HEK293T (cell line): ENCODE results near the gene RBCK1.
"Not testable (repeated sequence)": the region's sequence is repeated elsewhere in the genome, so short reads cannot be mapped to it uniquely, and the experiment has no call there.

ENCODE experiments used
- CTCF ChIA-PET: fragments of 350-600 bp; formaldehyde crosslinking; extraction: SDS; loops from one replicate; lab custom pipeline; 2021; ENCODE audit warnings: antibody characterized with exemption, inconsistent platforms; lab: Yijun Ruan, JAX
- POLR2A ChIA-PET: fragments of 350-600 bp; formaldehyde crosslinking; extraction: SDS; loops from one replicate; lab custom pipeline; 2020; ENCODE audit warnings: antibody characterized with exemption, inconsistent platforms; lab: Yijun Ruan, JAX
- DNase-seq: peaks from one replicate; pipeline ENCODE4 v3.0.0; 2012; ENCODE audit warnings: mixed read lengths; ENCODE audit errors: extremely low spot score
- ARNT ChIP-seq: fragments of 450-650 bp; IDR thresholded peaks from 2 replicates; pipeline ENCODE4 v1.6.1; 2017; ENCODE audit warnings: mild to moderate bottlenecking
- BHLHE40 ChIP-seq: fragments of 450-650 bp; IDR thresholded peaks from 2 replicates; pipeline ENCODE4 v1.6.1; 2016; ENCODE audit warnings: mild to moderate bottlenecking, moderate library complexity, borderline replicate concordance
- CTBP1 ChIP-seq: fragments of 450-650 bp; IDR thresholded peaks from 2 replicates; pipeline ENCODE4 v1.6.1; 2016; ENCODE audit warnings: borderline replicate concordance
- ELF4 ChIP-seq: fragments of 450-650 bp; IDR thresholded peaks from 2 replicates; pipeline ENCODE4 v1.6.1; 2017; ENCODE audit warnings: antibody characterized with exemption
- FOXA1 ChIP-seq: fragments of 450-650 bp; IDR thresholded peaks from 2 replicates; pipeline ENCODE4 v1.6.1; 2016; ENCODE audit warnings: mild to moderate bottlenecking
- FOXK2 ChIP-seq: fragments of 450-650 bp; IDR thresholded peaks from 2 replicates; pipeline ENCODE4 v1.6.1; 2016; ENCODE audit warnings: mild to moderate bottlenecking
- FOXM1 ChIP-seq: fragments of 450-650 bp; IDR thresholded peaks from 2 replicates; pipeline ENCODE4 v1.6.1; 2017; ENCODE audit warnings: mild to moderate bottlenecking, borderline replicate concordance
- HDGF ChIP-seq: fragments of 450-650 bp; IDR thresholded peaks from 2 replicates; pipeline ENCODE4 v1.6.1; 2017; ENCODE audit warnings: antibody characterized with exemption, borderline replicate concordance
- L3MBTL2 ChIP-seq: fragments of 450-650 bp; conservative IDR thresholded peaks from 2 replicates; pipeline ENCODE4 v1.6.1; 2016; ENCODE audit warnings: mild to moderate bottlenecking
- LEF1 ChIP-seq: fragments of 450-650 bp; IDR thresholded peaks from 2 replicates; pipeline ENCODE4 v1.6.1; 2017; ENCODE audit warnings: mild to moderate bottlenecking, borderline replicate concordance
- NFRKB ChIP-seq: fragments of 450-650 bp; IDR thresholded peaks from 2 replicates; pipeline ENCODE4 v1.6.1; 2016; ENCODE audit warnings: mild to moderate bottlenecking, moderate library complexity
- SP1 ChIP-seq: fragments of 450-650 bp; IDR thresholded peaks from 2 replicates; pipeline ENCODE4 v1.6.1; 2017
- SUZ12 ChIP-seq: fragments of 450-650 bp; IDR thresholded peaks from 2 replicates; pipeline ENCODE4 v1.6.1; 2016; ENCODE audit warnings: mild to moderate bottlenecking
- TARDBP ChIP-seq: fragments of 450-650 bp; IDR thresholded peaks from 2 replicates; pipeline ENCODE4 v1.6.1; 2016
- ZNF384 ChIP-seq: fragments of 450-650 bp; IDR thresholded peaks from 2 replicates; pipeline ENCODE4 v1.6.1; 2016
- TF ChIP-seq, protein P1 (sequence below): fragments of 450-650 bp; IDR thresholded peaks from 2 replicates; pipeline ENCODE4 v1.6.1; 2016

RBCK1 gene

DNA sequence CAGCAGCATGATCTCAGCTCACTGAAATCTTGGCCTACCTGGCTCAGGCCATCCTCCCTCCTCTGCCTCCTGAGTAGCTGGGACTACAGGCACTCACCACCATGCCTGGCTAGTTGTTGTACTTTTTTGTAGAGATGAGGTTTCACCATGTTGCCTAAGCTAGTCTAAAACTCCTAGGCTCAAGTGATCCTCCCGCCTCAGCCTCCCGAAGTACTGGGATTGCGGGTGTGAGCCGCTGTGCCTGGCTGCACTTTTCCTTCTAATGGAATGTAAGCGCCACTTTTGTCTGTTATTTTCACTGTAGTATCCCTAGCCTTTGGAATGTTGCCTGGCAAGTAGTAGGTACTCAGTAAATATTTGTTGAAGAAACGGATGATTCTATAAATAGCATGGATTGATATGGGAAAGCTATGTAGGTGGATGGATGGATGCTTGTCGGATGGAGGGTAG, 37.9 kb upstream of the RBCK1 start:
- ChIA-PET POLR2A (interaction anchor here (0.7 to 4.0 kb wide), 5 partner anchors 8 to 37 kb away, joined by 3 to 15 read pairs (median 4); partner anchors contain the start of gene NRSN2), CTCF (no interaction called here)
- no peak for DNase-seq
- TF ChIP-seq FOXK2: no peak
- no peak for TF ChIP-seq TARDBP
- no peak for TF ChIP-seq CTBP1
- no peak for TF ChIP-seq ELF4
- TF ChIP-seq SP1: no peak
- TF ChIP-seq FOXM1: no peak
- no peak for TF ChIP-seq HDGF

DNA sequence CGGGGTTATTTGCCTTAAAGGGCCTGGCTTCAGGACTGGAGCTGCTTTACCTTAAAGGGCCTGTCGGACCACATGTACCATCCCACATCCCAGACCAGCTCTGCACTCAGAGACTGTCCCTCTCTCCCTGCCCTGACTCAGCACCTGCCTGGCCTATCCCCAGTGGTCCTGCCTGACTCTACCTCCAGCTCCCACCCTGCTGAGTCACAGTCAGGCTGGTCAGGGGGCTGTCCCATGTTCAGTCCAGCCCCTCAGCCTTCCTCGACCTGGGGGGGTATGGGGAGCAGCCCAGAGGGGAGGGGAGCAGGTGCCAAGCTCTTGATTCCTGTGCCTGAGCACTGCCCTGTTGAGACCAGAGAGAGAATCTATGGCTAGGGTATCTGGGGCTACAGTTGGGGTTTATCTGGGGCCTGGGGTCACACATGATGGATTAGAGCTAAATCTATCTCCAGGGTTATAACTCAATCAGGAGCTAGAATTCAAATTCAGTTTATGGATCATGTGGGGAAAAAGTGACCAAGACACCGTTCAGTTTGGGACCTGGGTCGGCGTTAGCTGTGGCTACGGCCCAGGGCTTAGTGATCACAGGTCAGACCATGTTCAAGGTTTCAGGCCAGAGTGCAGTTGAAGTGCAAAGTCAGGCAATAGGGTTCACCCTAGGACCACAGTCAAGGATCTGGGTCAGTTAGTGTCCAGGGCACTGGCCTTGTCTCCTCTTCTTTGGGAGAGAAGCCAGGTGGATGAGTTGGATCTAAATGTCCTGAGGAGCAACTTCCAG, 36.9 kb upstream of the RBCK1 start:
- CTCF ChIA-PET: interaction anchor here (0.6 kb wide), 1 partner anchor 9 kb away, joined by 3 read pairs; no protein-coding TSS in a partner anchor
- no peak for DNase-seq
- no peak for TF ChIP-seq SP1
- TF ChIP-seq HDGF: no peak
- TF ChIP-seq LEF1: no peak
- TF ChIP-seq FOXM1: no peak
- no peak for TF ChIP-seq CTBP1
- no peak for TF ChIP-seq SUZ12
- no peak for TF ChIP-seq L3MBTL2
- no peak for TF ChIP-seq NFRKB
- TF ChIP-seq ARNT: no peak
- TF ChIP-seq TARDBP: no peak
- TF ChIP-seq, protein P1, sequence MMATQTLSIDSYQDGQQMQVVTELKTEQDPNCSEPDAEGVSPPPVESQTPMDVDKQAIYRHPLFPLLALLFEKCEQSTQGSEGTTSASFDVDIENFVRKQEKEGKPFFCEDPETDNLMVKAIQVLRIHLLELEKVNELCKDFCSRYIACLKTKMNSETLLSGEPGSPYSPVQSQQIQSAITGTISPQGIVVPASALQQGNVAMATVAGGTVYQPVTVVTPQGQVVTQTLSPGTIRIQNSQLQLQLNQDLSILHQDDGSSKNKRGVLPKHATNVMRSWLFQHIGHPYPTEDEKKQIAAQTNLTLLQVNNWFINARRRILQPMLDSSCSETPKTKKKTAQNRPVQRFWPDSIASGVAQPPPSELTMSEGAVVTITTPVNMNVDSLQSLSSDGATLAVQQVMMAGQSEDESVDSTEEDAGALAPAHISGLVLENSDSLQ: no peak
- no peak for TF ChIP-seq FOXA1
- no peak for TF ChIP-seq BHLHE40
- TF ChIP-seq ELF4: no peak
- no peak for TF ChIP-seq ZNF384
- TF ChIP-seq FOXK2: no peak
- POLR2A ChIA-PET: interaction anchor here (0.9 to 4.0 kb wide), 6 partner anchors 9 to 36 kb away, joined by 3 to 15 read pairs (median 4); partner anchors contain the start of genes NRSN2 and TRIB3

DNA sequence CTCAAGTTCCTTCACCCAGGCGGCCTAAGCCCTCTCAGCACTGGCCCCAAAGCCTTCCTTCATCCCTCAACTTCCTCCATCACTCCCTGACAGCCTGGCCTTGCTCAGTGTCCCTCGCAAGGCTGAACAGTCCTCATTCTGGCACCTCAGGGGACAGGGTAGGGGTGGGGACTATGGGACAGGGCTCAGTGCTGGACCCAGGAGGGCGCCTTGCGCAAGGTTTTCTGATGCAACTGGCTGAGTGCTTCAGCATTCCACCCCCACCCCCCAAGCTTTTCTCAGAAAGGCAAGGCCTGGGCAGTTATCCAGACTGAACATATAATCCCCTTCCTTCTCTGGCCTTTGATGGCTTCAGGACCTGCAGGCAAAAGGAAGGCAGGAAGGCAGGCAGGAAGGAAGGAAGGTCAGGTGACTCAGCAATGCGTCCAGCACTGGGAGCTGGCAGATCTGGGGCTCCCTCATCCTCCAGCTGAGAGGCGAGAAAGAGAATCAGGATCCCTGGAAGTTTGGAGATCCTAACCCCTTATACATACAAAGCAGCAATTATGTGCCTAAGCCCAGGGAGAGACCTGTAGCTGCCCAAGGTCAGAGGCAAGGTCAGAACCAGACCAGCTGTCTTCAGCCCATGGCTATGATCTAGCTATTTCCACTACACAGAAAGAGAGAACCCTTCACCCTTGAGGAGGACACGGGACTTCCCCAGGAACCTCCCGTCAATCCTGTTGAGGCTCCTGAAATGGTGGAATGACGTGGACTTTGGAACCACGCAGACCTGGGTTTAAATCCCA, 36.1 kb upstream of the RBCK1 start:
- TF ChIP-seq SUZ12: no peak
- TF ChIP-seq L3MBTL2: no peak
- TF ChIP-seq CTBP1: no peak
- ChIA-PET POLR2A (interaction anchor here (1.0 to 4.0 kb wide), 5 partner anchors 9 to 35 kb away, joined by 3 to 15 read pairs (median 5); partner anchors contain the start of genes NRSN2 and TRIB3), CTCF (interaction anchor here (0.6 to 2.5 kb wide), 3 partner anchors 9 to 10 kb away, joined by 3 to 6 read pairs (median 4); partner anchors contain the start of gene TRIB3)
- no peak for DNase-seq

DNA sequence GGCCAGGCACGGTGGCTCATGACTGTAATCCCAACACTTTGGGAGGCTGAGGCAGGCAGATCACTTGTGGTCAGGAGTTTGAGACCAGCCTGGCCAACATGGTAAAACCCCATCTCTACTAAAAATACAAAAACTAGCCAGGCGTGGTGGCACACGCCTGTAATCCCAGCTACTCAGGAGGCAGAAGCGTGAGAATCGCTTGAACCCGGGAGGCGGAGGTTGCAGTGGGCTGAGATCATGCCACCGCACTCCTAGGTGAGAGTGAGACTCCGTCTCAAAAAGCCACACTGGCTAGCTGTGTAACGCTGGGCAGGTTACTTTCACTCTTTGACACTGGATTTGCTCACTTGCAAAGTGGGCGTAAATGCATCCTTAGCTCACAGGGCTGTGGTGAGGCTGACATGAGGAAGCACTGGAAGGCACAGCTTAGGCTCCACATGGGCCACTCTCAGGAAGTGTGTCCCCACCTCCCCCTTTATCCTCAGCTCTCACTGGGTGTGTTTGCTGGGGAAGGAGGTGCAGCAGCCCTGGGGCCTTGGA, 35.5 kb upstream of the RBCK1 start:
- ChIA-PET CTCF (interaction anchor here (1.1 to 2.5 kb wide), 2 partner anchors 8 to 10 kb away, joined by 4 to 6 read pairs; partner anchors contain the start of gene TRIB3), POLR2A (interaction anchor here (1.2 to 4.0 kb wide), 3 partner anchors 25 to 35 kb away, joined by 3 to 15 read pairs (median 3); partner anchors contain the start of gene NRSN2)
- DNase-seq: not testable (repeated sequence)

DNA sequence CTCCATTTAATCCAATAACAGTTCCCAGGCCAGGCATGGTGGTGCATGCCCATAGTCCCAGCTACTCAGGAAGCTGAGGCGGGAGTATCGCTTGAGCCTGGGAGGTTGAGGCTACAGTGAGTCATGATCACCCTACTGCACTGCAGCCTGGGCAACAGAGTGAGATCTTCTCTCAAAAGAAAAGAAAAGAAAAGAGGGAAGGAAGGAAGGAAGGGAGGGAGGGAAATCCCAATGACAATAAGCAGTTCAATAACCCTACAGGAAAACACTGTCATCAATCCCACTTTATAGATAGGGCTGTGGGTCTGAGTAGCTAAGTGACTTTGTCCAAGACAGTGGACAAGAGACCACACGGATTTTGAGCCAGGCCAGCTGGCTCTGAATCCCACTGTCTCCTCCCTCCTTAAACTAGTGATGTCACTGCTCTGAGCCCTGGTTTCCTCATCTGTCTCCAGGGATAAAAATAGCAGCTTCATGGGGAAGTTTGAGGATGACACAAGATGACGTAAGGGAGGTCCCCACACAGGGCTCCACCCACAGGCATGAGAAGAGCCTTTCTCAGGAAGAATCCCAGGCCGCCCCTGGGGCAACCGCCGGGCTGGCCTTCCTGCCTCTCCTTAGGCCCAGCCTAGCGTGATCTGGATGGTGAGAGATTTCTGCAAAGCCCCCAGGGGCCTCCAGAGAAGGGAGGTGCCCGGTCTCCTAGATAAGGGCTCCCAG, 34.8 kb upstream of the RBCK1 start:
- TF ChIP-seq HDGF (no peak), LEF1 (no peak), SUZ12 (no peak), CTBP1 (no peak), SP1 (no peak), TARDBP (no peak), FOXA1 (no peak), FOXK2 (no peak), ARNT (no peak), FOXM1 (no peak), ELF4 (no peak), L3MBTL2 (no peak), BHLHE40 (no peak), ZNF384 (no peak), NFRKB (no peak)
- TF ChIP-seq, protein P1: no peak
- ChIA-PET CTCF (interaction anchor here (1.0 to 2.5 kb wide), 2 partner anchors 10 to 43 kb away, joined by 4 to 6 read pairs; no protein-coding TSS in a partner anchor), POLR2A (interaction anchor here (0.6 to 4.0 kb wide), 4 partner anchors 11 to 34 kb away, joined by 3 to 15 read pairs (median 3); partner anchors contain the start of gene NRSN2)
- peak; percentile 33 for DNase-seq

DNA sequence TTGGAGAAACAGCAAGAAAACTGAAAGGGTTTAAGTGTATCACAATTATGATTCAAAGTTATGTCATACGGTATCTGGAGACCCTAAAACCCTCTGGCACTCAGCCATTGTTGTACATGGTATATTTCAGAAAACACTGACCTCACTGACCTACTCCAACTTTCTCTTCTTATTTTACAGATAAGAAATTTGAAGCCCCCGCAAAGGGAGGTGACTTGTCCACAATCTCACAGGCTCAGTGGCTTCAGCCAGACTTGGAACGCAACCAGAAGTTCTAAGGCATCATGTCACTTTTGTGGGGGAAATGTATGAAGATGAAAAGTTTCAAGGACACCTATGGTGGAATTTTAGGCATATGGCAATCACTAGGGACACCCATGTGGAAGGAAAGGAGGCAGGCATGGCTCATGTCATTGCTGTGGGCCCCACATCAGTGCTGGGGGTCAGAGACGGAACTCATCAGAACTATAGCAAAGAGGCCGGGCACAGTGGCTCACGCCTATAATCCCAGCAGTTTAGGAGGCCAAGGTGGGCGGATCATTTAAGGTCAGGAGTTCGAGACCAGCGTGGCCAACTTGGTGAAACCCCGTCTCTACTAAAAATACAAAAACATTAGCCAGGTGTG, 32.7 kb upstream of the RBCK1 start:
- TF ChIP-seq FOXM1: no peak
- TF ChIP-seq, protein P1: no peak
- TF ChIP-seq CTBP1: no peak
- no peak for TF ChIP-seq ELF4
- TF ChIP-seq NFRKB: no peak
- TF ChIP-seq SUZ12: no peak
- no peak for TF ChIP-seq SP1
- TF ChIP-seq TARDBP: no peak
- no peak for TF ChIP-seq L3MBTL2
- TF ChIP-seq HDGF: no peak
- no peak for TF ChIP-seq ZNF384
- no peak for DNase-seq
- ChIA-PET POLR2A (no interaction called here), CTCF (interaction anchor here (1.0 kb wide), 1 partner anchor 9 kb away, joined by 4 read pairs; no protein-coding TSS in a partner anchor)
